K562 (cell line): ENCODE data around the gene CCDC187. TPM values are rescaled to one million over a fixed set of nuclear protein-coding genes. Genes with fewer than 3 reads are reported as not detected.
A peak's percentile ranks its signal among the peaks of the same experiment; 100 is the strongest.

ENCODE experiments used
- CTBP1 ChIP-seq: fragments of 450-650 bp; IDR thresholded peaks from 2 replicates; pipeline ENCODE4 v1.6.1; 2016; ENCODE audit warnings: borderline replicate concordance
- HDGF ChIP-seq: fragments of 450-650 bp; IDR thresholded peaks from 2 replicates; pipeline ENCODE4 v1.6.1; 2016
- JUN ChIP-seq, 2 experiments: sonication (generic) in 1 of 2; formaldehyde crosslinking in 1 of 2; IDR thresholded peaks; 2 replicates each; pipeline versions ENCODE4 v1.6.1 to v1.8.0; 2012 to 2022; ENCODE audit warnings: borderline replicate concordance in 2 of 2, mild to moderate bottlenecking in 2 of 2, improper control_type of control experiment in 1 of 2, low read depth in 1 of 2, low read length in 1 of 2, missing genetic modification reagents in 1 of 2
- KAT7 ChIP-seq: sonication (generic); formaldehyde crosslinking; IDR thresholded peaks from 2 replicates; pipeline ENCODE4 v1.8.0; 2022; ENCODE audit warnings: missing genetic modification reagents, mild to moderate bottlenecking, borderline replicate concordance
- KLF16 ChIP-seq: IDR thresholded peaks from 2 replicates; pipeline ENCODE4 v1.6.1; 2016; ENCODE audit warnings: antibody characterized with exemption
- MYC ChIP-seq, 2 experiments: fragments of 250-450 bp in 1 of 2; sonication (Bioruptor Pico) in 1 of 2; IDR thresholded peaks; 2 replicates each; pipeline versions ENCODE4 v1.5.1 to v1.6.1; 2012 to 2021; ENCODE audit warnings: low read depth in 2 of 2, borderline replicate concordance in 1 of 2, improper control_type of control experiment in 1 of 2, low read length in 1 of 2, mild to moderate bottlenecking in 1 of 2, moderate library complexity in 1 of 2
- NFXL1 ChIP-seq: fragments of 450-650 bp; formaldehyde crosslinking; IDR thresholded peaks from 2 replicates; pipeline ENCODE4 v1.4.0; 2021; ENCODE audit warnings: mild to moderate bottlenecking
- RAD21 ChIP-seq, 2 experiments: fragments of 250-450 bp in 1 of 2; fragments of 450-650 bp in 1 of 2; sonication (Bioruptor Pico) in 1 of 2; formaldehyde crosslinking in 1 of 2; IDR thresholded peaks in 1 of 2; conservative IDR thresholded peaks in 1 of 2; 2 replicates each; pipeline versions ENCODE4 v1.4.0 to v1.8.0; 2020 to 2022; ENCODE audit warnings: mild to moderate bottlenecking in 2 of 2, moderate library complexity in 1 of 2
- RCOR1 ChIP-seq, 2 experiments: IDR thresholded peaks; 2 replicates each; pipeline ENCODE4 v1.6.1; 2012; ENCODE audit warnings: low read depth in 2 of 2, low read length in 2 of 2, borderline replicate concordance in 1 of 2, improper control_type of control experiment in 1 of 2
- ZNF318 ChIP-seq, 2 experiments: fragments of 450-650 bp; IDR thresholded peaks; 2 replicates each; pipeline ENCODE4 v1.6.1; 2016; ENCODE audit warnings: mild to moderate bottlenecking in 2 of 2, borderline replicate concordance in 1 of 2, low read depth in 1 of 2, moderate library complexity in 1 of 2
- ZNF609 ChIP-seq: sonication (generic); formaldehyde crosslinking; IDR thresholded peaks from 2 replicates; pipeline ENCODE4 v1.8.1; 2023; ENCODE audit warnings: missing genetic modification reagents, mild to moderate bottlenecking, borderline replicate concordance
- polyA plus RNA-seq, 8 experiments: library from polyadenylated mRNA; depleted of rRNA in 4 of 8; stranded (reverse) in 5 of 8; unstranded in 3 of 8; fragments of >200 nt; fragmentation: Nextera tagmentation in 2 of 8; fragmentation: Illumina TruSeq in 1 of 8; extraction: Ambion mirVana in 2 of 8; extraction: Trizol in 1 of 8; gene quantifications; 2 replicates each; pipeline versions ENCODE4 v1.2.1 to v1.2.3, GENCODE V29; 2011 to 2014; ENCODE audit warnings: inconsistent platforms in 1 of 8, missing spikeins in 1 of 8
- total RNA-seq, 7 experiments: library from RNA; depleted of rRNA in 6 of 7; stranded (reverse); fragments of >200 nt in 6 of 7; fragmentation: Illumina TruSeq in 2 of 7; extraction: Trizol in 2 of 7; gene quantifications; 2 replicates each; pipeline versions ENCODE4 v1.2.1 to v1.2.3, GENCODE V29; 2011 to 2021; ENCODE audit warnings: low replicate concordance in 1 of 7

Gene CCDC187
- total and polyA plus RNA-seq, 9 of the 15 experiments (the other 6 are each of a cell fraction or from before 2014, with no cell fraction given) = not detected

- TF ChIP-seq MYC (IDR thresholded peaks at IDR 0.05; ENCODE audit: low read depth, low read length) (peak; percentile 38; the same call in 1 of the 2 replicates), MYC (CRISPR knock-in tag; IDR thresholded peaks at IDR 0.05; ENCODE audit: borderline replicate concordance, low read depth) (no peak), NFXL1 (no peak), KLF16 (0 out of 2 replicates have a peak, but pooled peaks have one; percentile 5), RCOR1 (IDR thresholded peaks at IDR 0.05; ENCODE audit: borderline replicate concordance in 1 of 2, low read depth in 2 of 2, low read length in 2 of 2) (peak in 1 of 2 experiments; percentile 21; a peak in 1 of 4 replicates), ZNF318 (IDR thresholded peaks at IDR 0.05; ENCODE audit: borderline replicate concordance in 1 of 2, low read depth in 1 of 2) (no peak), RAD21 (CRISPR knock-in tag; conservative IDR thresholded peaks at IDR 0.05 in 1 of 2, IDR thresholded peaks at IDR 0.05 in 1 of 2) (peak; percentile 89 to 95), CTBP1 (peak; percentile 35; the same call in 1 of the 2 replicates), ZNF609 (CRISPR knock-in tag) (0 out of 2 replicates have a peak, but pooled peaks have one; percentile 33), HDGF (no peak), KAT7 (CRISPR knock-in tag) (no peak), JUN (IDR thresholded peaks at IDR 0.05; ENCODE audit: borderline replicate concordance, low read depth, low read length) (no peak), JUN (CRISPR knock-in tag; IDR thresholded peaks at IDR 0.05; ENCODE audit: borderline replicate concordance) (0 out of 2 replicates have a peak, but pooled peaks have one; percentile 35)
Observed at GRCh38 chr9:136283291-136284235, 20.3 kb downstream of the CCDC187 start (continued).
